SK-N-SH (cell line): ENCODE data around the gene EYA3.

Experiments used
- GABPA ChIP-seq: IDR thresholded peaks from 2 replicates; pipeline ENCODE4 v1.4.0; 2012; ENCODE audit warnings: low read depth, mild to moderate bottlenecking
- NFIC ChIP-seq: IDR thresholded peaks from 2 replicates; pipeline ENCODE4 v1.4.0; 2012; ENCODE audit warnings: borderline replicate concordance
- TF ChIP-seq, protein P1 (sequence below): fragments of 200-600 bp; sonication (generic); IDR thresholded peaks from 2 replicates; pipeline ENCODE4 v1.6.1; 2017; ENCODE audit warnings: antibody characterized with exemption, mild to moderate bottlenecking, moderate library complexity

DNA sequence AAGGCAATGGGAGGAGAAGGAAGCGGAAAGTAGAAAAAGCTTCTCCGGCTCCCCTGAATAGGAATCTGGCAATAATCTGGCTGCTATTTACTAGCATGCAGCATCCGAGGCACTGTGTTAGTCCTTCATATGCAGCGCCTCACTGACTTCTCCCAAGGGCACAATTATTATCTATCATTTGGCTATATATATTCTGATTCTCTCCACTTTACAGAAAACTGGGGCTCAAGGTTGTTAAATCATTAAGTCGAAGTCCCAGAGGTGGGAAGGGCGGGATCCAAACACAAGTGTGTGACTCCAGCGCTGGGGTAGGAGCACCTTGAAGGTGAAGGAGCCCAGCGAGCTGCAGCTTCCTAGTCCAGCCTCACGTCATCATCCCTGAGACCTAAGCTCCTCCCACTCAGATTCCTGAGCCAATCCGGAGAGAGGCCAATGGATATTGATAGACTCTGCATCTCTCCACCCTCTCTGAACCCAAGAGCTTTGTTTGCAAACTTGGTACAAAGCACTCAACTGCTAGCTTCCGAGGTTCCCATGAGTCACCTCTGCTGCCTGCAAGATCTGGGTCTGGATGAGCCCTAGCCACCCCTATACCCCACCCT is 16.6 kb upstream of the EYA3 start:
- no peak for TF ChIP-seq GABPA
- TF ChIP-seq, protein P1, sequence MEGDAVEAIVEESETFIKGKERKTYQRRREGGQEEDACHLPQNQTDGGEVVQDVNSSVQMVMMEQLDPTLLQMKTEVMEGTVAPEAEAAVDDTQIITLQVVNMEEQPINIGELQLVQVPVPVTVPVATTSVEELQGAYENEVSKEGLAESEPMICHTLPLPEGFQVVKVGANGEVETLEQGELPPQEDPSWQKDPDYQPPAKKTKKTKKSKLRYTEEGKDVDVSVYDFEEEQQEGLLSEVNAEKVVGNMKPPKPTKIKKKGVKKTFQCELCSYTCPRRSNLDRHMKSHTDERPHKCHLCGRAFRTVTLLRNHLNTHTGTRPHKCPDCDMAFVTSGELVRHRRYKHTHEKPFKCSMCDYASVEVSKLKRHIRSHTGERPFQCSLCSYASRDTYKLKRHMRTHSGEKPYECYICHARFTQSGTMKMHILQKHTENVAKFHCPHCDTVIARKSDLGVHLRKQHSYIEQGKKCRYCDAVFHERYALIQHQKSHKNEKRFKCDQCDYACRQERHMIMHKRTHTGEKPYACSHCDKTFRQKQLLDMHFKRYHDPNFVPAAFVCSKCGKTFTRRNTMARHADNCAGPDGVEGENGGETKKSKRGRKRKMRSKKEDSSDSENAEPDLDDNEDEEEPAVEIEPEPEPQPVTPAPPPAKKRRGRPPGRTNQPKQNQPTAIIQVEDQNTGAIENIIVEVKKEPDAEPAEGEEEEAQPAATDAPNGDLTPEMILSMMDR, result no peak
- no peak for TF ChIP-seq NFIC
